ENCODE results near the gene LIM2. TPM values are rescaled to one million over a fixed set of nuclear protein-coding genes. Genes with fewer than 3 reads are reported as not detected.

The LIM2 gene
- total and polyA plus RNA-seq, 9 of the 15 experiments (the other 6 are each of a cell fraction or from before 2014, with no cell fraction given) = 0.07 to 0.45 (median 0.18) TPM; not detected in 4

GRCh38 chr19:51417107-51417809 lies 29.5 kb upstream of the LIM2 start, which contains the start of gene SIGLEC10:
Gene SIGLEC10 (minus strand): TSS chr19:51417642. CDS start chr19:51417581, 61 bp downstream.
- ATAC-seq (peak; percentile 26), FAIRE-seq (peak; percentile 15), DNase-seq (ENCODE audit: extremely low read depth in 1 of 4, low spot score in 3 of 4) (peak in 2 of 4 experiments; percentile 15 to 48)
- H3K9ac ChIP-seq (ENCODE audit: insufficient read depth in 1 of 2, low read depth in 2 of 2, low read length in 2 of 2) = peak within 1 kb of the TSS in 1 of 2 experiments; percentile 67; a peak in 2 of 4 replicates
- H3K79me2 ChIP-seq (ENCODE audit: control insufficient read depth, insufficient read depth, low read length) = no peaks in the 10 kb centered on the region
- intact Hi-C loops (cut with micrococcal nuclease) (no loop called here), in situ Hi-C loops (cut with MboI) (no loop called here)
- POLR2A ChIA-PET = interaction anchor here (1.3 kb wide), 1 partner anchor 10 kb away, joined by 4 read pairs; no protein-coding TSS in a partner anchor
- H3K9me1 ChIP-seq (ENCODE audit: control insufficient read depth, insufficient read depth, low read length) = no peaks in the 10 kb centered on the region
- no peaks in the 10 kb centered on the region for H3K9me3 ChIP-seq (replicated peaks; ENCODE audit: control insufficient read depth, insufficient read depth, low read depth, low read length)
- peak within 1 kb of the TSS; percentile 3; the same call in 1 of the 2 replicates for H3K4me2 ChIP-seq (ENCODE audit: insufficient read depth, low read length)
- BruUV-seq (replicated peaks) = no TSS peak
- H2AFZ ChIP-seq (ENCODE audit: low read depth, low read length) = 0 out of 2 replicates have a peak within 1 kb of the TSS, but pooled peaks have one; percentile 2
- peaks cover 9 to 36% of the 10 kb centered on the region in 2 experiments for H3K4me1 ChIP-seq (replicated peaks in 1 of 2; ENCODE audit: control insufficient read depth in 2 of 2, insufficient read depth in 2 of 2, low read length in 2 of 2)
- no peak within 1 kb of the TSS for H3K4me3 ChIP-seq
- no peaks in the 10 kb centered on the region for H3K27me3 ChIP-seq (ENCODE audit: control insufficient read depth in 2 of 2, insufficient read depth in 2 of 2, low read length in 2 of 2)
- H3K36me3 ChIP-seq (ENCODE audit: control insufficient read depth, insufficient read depth, low read length) = no peaks in the 10 kb centered on the region
- H3K27ac ChIP-seq (ENCODE audit: extremely low read depth, low read depth, low read length) = no peak within 1 kb of the TSS
- WGBS (ENCODE audit: insufficient coverage, low coverage, missing lambda C conversion rate) = 32% methylated on average over 19 of the region's 21 CpGs
- CTCF ChIA-PET (ENCODE audit: low intra/inter-chr PET ratio) = interaction anchor here (0.6 kb wide), 1 partner anchor 240 kb away, joined by 3 read pairs; no protein-coding TSS in a partner anchor
- no peaks in the 10 kb centered on the region for H4K20me1 ChIP-seq (replicated peaks; ENCODE audit: control insufficient read depth, insufficient read depth, low read length)
- TF ChIP-seq KDM5B (IDR thresholded peaks at IDR 0.05; ENCODE audit: insufficient replicate concordance, low read depth, low read length) (no peak), THRB (CRISPR knock-in tag; conservative IDR thresholded peaks at IDR 0.05) (no peak), ZFX (CRISPR knock-in tag; IDR thresholded peaks at IDR 0.05) (0 out of 2 replicates have a peak, but pooled peaks have one; percentile 32), ATF3 (IDR thresholded peaks at IDR 0.05) (peak; percentile 47; the same call in 1 of the 2 replicates), ATF3 (CRISPR knock-in tag; conservative IDR thresholded peaks at IDR 0.05) (no peak), NRF1 (conservative IDR thresholded peaks at IDR 0.05 in 1 of 2, IDR thresholded peaks at IDR 0.05 in 1 of 2) (peak; percentile 75 to 78), SMAD4 (CRISPR knock-in tag; conservative IDR thresholded peaks at IDR 0.05) (no peak), NR2C2 (CRISPR knock-in tag; IDR thresholded peaks at IDR 0.05) (peak; percentile 33; the same call in 1 of the 2 replicates), NR2C2 (tag; IDR thresholded peaks at IDR 0.05) (no peak), RFX1 (IDR thresholded peaks at IDR 0.05) (no peak), RUNX1 (IDR thresholded peaks at IDR 0.05; ENCODE audit: low read depth) (no peak), SREBF1 (IDR thresholded peaks at IDR 0.05; ENCODE audit: borderline replicate concordance, low read depth, low read length) (no peak), ZSCAN32 (CRISPR knock-in tag; IDR thresholded peaks at IDR 0.05) (no peak), ZC3H11A (IDR thresholded peaks at IDR 0.05; ENCODE audit: low read depth, low read length) (no peak), ILK (tag; IDR thresholded peaks at IDR 0.05; ENCODE audit: borderline replicate concordance, low read depth) (no peak), GABPB1 (CRISPR knock-in tag; IDR thresholded peaks at IDR 0.05) (0 out of 2 replicates have a peak, but pooled peaks have one; percentile 20), E2F8 (IDR thresholded peaks at IDR 0.05; ENCODE audit: low read depth, partially characterized antibody) (no peak)
